Stimulated activated CD4-positive, alpha-beta T cell treated with anti-CD3 and anti-CD28 coated beads, Interleukin-1b, Interleukin-23, amount 100 ng/mL, for 48 hours (primary cell): Measurements from ENCODE around the gene CCRL2.
"Not testable (repeated sequence)": the region's sequence is repeated elsewhere in the genome, so short reads cannot be mapped to it uniquely, and the experiment has no call there.

ENCODE experiments used
- DNase-seq: peaks from one replicate; pipeline ENCODE4 v3.0.0-alpha.2; 2020

Gene CCRL2

GRCh38 chr3:46429671-46430070 is 22.6 kb downstream of the CCRL2 start:
- DNase-seq: no peak

GRCh38 chr3:46430879-46431278 is 23.8 kb downstream of the CCRL2 start:
- DNase-seq: not testable (repeated sequence)

- not testable (repeated sequence) for DNase-seq
Observed at GRCh38 chr3:46431905-46432304, 24.8 kb downstream of the CCRL2 start.

GRCh38 chr3:46433118-46433517 is 26.1 kb downstream of the CCRL2 start:
- not testable (repeated sequence) for DNase-seq

- DNase-seq: no peak
Observed at GRCh38 chr3:46433841-46434240, 26.8 kb downstream of the CCRL2 start.

- DNase-seq: no peak
Observed at GRCh38 chr3:46435081-46435726, 28.1 kb downstream of the CCRL2 start.

- no peak for DNase-seq
Observed at GRCh38 chr3:46438831-46439230, 31.8 kb downstream of the CCRL2 start.

GRCh38 chr3:46440531-46441294 is 33.7 kb downstream of the CCRL2 start:
- DNase-seq: peak; percentile 25

GRCh38 chr3:46442576-46443530 is 35.8 kb downstream of the CCRL2 start:
- no peak for DNase-seq

GRCh38 chr3:46447228-46447985 is 40.3 kb downstream of the CCRL2 start:
- DNase-seq: no peak

GRCh38 chr3:46448721-46449120 is 41.7 kb downstream of the CCRL2 start:
- DNase-seq: no peak

- no peak for DNase-seq
Observed at GRCh38 chr3:46449755-46450552, 42.9 kb downstream of the CCRL2 start.

- no peak for DNase-seq
Observed at GRCh38 chr3:46453526-46454208, 46.6 kb downstream of the CCRL2 start.

- DNase-seq: no peak
Observed at GRCh38 chr3:46454209-46454595, 47.1 kb downstream of the CCRL2 start.

- no peak for DNase-seq
Observed at GRCh38 chr3:46454606-46455005, 47.5 kb downstream of the CCRL2 start.

- no peak for DNase-seq
Observed at GRCh38 chr3:46455231-46456115, 48.4 kb downstream of the CCRL2 start.

GRCh38 chr3:46456118-46456517 is 49.1 kb downstream of the CCRL2 start:
- no peak for DNase-seq
